ENCODE results near the gene MPC1.
A peak's percentile ranks its signal among the peaks of the same experiment; 100 is the strongest.

DNA sequence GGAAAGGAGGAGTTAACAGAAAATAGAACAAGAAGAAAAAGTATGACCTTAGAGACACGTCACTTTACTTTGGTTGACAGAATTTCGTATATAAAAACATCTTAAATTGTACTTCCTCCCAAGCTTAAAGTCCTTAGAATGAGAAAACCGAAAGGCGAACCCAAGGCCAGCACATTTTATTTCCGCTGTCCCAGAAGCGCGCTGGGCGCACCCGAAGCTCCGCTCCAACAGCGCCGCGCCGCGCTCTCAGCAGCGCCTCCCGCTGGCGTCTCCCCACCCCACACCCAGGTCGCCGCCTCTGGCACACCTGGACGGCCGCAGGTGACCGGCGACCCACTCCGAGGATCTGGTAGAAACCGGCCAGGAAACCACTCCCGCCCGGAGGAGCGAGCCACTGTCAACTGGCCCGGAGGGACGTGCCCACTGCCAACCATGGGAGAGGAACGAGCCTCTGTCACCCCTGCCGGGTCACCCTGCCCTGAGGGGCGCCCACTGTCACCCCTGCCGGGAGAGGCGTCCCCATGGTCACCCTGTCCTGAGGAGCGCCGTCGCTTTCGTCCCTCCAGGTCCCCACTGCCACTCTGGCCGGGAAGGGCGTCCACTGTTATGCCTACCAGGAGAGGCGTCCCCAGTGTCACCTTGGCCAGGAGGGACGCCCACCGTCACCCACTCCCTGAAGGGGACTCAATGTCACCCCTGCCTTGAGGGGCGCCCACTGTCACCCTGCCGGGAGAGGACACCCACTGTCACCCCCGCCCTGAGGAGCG, 824 bp downstream of the MPC1 start:
- TF ChIP-seq CTCF (IDR thresholded peaks at IDR 0.05) (peak; percentile 72 to 95 (median 82)), POLR2A (IDR thresholded peaks at IDR 0.05) (peak; percentile 77), EP300 (IDR thresholded peaks at IDR 0.05; ENCODE audit: low read depth) (no peak), POLR2AphosphoS5 (IDR thresholded peaks at IDR 0.05) (peak; percentile 52 to 81 (median 79))

Data from transverse colon (tissue), 4 donors.